Ishikawa (cell line): ENCODE data around the gene CEP112.

ENCODE experiments used
- CEBPB ChIP-seq: IDR thresholded peaks from 2 replicates; pipeline ENCODE4 v1.6.1; 2012
- CREB1 ChIP-seq: IDR thresholded peaks from 2 replicates; pipeline ENCODE4 v1.6.1; 2012; ENCODE audit warnings: low read depth
- EGR1 ChIP-seq: IDR thresholded peaks from 2 replicates; pipeline ENCODE4 v1.6.1; 2012
- EP300 ChIP-seq: IDR thresholded peaks from 2 replicates; pipeline ENCODE4 v1.6.1; 2012; ENCODE audit warnings: borderline replicate concordance
- FOXM1 ChIP-seq: IDR thresholded peaks from 2 replicates; pipeline ENCODE4 v1.6.1; 2012; ENCODE audit warnings: low read depth, borderline replicate concordance
- NFIC ChIP-seq: IDR thresholded peaks from 2 replicates; pipeline ENCODE4 v1.6.1; 2012
- RAD21 ChIP-seq: IDR thresholded peaks from 2 replicates; pipeline ENCODE4 v1.6.1; 2012; ENCODE audit warnings: low read depth
- TAF1 ChIP-seq: IDR thresholded peaks from 2 replicates; pipeline ENCODE4 v1.6.1; 2012; ENCODE audit warnings: low read depth, mild to moderate bottlenecking
- TEAD4 ChIP-seq: IDR thresholded peaks from 2 replicates; pipeline ENCODE4 v1.6.1; 2012
- YY1 ChIP-seq: IDR thresholded peaks from 2 replicates; pipeline ENCODE4 v1.6.1; 2012; ENCODE audit warnings: low read depth
- TF ChIP-seq, protein P1 (sequence below): IDR thresholded peaks from 2 replicates; pipeline ENCODE4 v1.6.1; 2012; ENCODE audit warnings: low read depth, mild to moderate bottlenecking
- TF ChIP-seq, protein P2 (sequence below): IDR thresholded peaks from 2 replicates; pipeline ENCODE4 v1.6.1; 2012

DNA sequence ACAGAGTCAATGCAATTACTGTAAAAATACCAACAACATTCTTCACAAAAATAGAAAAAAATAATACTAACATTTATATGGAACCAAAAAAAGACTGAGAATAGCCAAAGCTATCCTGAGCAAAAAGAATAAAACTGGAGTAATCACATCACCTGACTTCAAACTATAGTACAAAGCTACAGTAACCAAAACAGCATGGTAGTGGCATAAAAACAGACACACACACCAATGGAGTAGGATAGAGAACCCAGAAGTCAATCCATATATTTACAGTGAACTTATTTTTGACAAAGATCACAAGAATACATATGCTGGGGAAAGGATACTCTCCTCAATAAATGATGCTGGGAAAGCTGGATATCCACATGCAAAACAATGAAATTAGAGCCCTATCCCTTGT, 84.2 kb downstream of the CEP112 start:
- TF ChIP-seq RAD21, result no peak
- no peak for TF ChIP-seq YY1
- no peak for TF ChIP-seq FOXM1
- TF ChIP-seq, protein P1, sequence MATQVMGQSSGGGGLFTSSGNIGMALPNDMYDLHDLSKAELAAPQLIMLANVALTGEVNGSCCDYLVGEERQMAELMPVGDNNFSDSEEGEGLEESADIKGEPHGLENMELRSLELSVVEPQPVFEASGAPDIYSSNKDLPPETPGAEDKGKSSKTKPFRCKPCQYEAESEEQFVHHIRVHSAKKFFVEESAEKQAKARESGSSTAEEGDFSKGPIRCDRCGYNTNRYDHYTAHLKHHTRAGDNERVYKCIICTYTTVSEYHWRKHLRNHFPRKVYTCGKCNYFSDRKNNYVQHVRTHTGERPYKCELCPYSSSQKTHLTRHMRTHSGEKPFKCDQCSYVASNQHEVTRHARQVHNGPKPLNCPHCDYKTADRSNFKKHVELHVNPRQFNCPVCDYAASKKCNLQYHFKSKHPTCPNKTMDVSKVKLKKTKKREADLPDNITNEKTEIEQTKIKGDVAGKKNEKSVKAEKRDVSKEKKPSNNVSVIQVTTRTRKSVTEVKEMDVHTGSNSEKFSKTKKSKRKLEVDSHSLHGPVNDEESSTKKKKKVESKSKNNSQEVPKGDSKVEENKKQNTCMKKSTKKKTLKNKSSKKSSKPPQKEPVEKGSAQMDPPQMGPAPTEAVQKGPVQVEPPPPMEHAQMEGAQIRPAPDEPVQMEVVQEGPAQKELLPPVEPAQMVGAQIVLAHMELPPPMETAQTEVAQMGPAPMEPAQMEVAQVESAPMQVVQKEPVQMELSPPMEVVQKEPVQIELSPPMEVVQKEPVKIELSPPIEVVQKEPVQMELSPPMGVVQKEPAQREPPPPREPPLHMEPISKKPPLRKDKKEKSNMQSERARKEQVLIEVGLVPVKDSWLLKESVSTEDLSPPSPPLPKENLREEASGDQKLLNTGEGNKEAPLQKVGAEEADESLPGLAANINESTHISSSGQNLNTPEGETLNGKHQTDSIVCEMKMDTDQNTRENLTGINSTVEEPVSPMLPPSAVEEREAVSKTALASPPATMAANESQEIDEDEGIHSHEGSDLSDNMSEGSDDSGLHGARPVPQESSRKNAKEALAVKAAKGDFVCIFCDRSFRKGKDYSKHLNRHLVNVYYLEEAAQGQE, result no peak
- TF ChIP-seq CREB1, result no peak
- no peak for TF ChIP-seq EP300
- TF ChIP-seq EGR1, result no peak
- TF ChIP-seq NFIC, result no peak
- TF ChIP-seq TAF1, result no peak
- TF ChIP-seq TEAD4, result no peak
- TF ChIP-seq, protein P2, sequence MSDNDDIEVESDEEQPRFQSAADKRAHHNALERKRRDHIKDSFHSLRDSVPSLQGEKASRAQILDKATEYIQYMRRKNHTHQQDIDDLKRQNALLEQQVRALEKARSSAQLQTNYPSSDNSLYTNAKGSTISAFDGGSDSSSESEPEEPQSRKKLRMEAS, result no peak
- TF ChIP-seq CEBPB, result no peak
